HG02763 (cell line): Measurements from ENCODE around the gene MTHFSD.

Experiments
- ATAC-seq: cut with Tn5 transposase; IDR thresholded peaks from one replicate; pipeline ENCODE4 v1.9.1; 2021; ENCODE audit warnings: mild to moderate bottlenecking, moderate library complexity; ENCODE audit not compliant: unreplicated experiment

MTHFSD gene

DNA sequence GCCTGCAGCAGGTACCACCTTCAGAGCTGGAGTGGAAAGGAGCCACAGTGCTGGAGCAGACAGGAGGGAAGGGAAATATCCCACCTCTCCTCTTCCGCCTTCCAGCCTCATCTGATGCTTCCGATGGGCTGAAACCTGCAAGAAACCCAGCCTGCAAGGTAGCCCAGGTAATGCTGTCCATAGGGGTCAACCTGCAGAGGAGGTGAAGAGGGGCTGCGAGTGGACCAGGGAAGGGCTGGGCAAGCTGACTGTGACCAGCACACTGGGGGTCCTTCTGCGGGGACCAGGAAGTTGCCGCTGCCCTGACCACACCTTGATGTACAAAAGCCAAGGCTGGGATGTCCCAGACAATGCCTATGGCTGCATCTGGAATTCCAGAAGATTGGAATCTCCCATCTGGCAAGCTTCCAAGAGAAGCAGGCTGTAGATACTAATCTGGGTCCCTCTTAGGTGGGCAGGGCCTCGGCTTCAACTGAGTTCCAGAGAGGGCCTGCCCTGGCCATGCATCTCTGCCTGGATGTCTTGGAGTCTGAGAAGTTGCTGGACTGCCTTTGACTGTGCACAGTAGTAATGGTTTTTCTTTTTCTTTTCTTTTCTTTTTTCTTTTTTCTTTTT, 29.1 kb upstream of the MTHFSD start:
- no peak for ATAC-seq

GRCh38 chr16:86581458-86581857, 26.4 kb upstream of the MTHFSD start:
- ATAC-seq: no peak

DNA sequence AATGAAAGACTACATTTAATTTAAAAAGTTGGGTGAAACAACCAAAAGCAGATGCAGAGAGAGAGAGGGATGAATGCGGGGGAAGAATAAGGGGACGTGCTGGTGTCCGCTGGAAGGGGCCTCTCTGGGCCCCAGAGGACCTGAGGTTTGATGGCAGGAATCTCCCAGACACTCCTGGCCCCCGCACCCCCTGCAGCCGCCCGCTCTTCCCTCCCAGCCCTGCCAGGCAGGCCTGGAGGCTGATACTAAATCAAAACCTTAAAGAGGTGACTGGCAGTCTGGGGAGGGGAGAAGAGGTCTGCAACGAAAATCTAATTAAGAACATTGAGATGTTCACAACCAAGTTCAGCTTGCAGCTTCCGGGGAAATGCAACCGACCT, 25.7 kb upstream of the MTHFSD start:
- no peak for ATAC-seq

DNA sequence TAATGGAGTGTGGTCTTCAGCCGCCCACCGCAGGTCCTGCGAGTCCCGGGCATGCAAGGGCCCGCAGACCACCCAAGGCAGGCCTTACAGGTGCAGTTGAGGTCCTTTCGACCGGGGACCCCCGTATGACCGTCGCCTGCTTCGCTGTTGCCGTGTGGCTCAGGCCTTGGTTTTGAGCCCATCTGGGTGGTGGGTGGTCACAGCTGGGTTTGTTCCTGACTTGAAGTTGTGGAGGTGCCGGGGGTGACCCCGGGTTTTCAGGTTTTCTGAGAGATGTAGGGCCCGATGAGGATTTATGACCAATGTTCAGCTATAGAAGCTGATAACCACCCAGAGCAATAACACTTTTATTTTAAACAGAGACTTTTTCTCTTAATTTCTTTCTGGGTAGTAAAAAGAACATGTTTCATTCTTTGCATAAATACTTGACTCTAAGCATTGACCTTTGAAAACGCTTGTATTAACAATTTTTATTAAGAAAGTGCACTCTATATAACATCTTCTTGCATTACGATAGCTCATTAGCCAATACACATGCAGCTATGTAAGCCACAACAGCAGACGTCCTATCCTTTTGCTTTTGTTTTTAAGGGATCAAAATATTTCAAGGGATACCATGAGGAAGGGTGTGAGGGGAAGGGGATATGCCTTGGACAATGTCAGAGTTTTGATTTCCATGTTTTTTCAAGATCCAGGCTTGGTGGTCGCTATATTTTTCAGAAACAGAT, 25.2 kb upstream of the MTHFSD start:
- no peak for ATAC-seq

DNA sequence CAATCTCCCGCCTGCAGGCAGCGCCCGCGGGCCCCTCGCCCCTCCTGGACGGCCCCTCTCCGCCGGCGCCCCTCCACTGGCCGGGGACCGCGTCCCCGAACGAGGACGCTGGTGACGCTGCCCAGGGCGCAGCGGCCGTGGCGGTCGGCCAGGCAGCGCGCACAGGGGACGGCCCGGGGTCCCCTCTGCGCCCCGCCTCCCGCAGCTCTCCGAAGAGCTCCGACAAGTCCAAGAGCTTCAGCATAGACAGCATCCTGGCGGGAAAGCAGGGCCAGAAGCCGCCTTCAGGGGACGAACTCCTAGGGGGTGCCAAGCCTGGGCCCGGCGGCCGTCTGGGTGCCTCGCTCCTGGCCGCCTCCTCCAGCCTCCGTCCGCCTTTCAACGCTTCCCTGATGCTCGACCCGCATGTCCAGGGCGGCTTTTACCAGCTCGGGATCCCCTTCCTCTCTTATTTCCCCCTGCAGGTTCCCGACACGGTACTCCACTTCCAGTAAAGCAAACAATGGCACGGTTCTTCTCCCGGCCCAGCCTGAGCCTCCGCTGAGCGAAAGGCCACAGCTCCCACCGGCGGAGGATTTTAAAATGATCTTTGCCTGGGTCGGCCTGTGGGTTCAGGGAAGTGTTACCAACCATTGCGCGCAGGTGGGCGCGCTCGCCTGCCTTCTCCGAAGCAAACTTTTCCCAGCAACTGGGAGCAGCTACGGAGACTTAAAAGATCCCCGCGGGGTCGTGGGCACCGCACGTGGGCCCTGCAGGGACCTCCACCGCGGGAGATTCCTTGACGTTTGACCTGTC, 24.4 kb upstream of the MTHFSD start:
- ATAC-seq: no peak

DNA sequence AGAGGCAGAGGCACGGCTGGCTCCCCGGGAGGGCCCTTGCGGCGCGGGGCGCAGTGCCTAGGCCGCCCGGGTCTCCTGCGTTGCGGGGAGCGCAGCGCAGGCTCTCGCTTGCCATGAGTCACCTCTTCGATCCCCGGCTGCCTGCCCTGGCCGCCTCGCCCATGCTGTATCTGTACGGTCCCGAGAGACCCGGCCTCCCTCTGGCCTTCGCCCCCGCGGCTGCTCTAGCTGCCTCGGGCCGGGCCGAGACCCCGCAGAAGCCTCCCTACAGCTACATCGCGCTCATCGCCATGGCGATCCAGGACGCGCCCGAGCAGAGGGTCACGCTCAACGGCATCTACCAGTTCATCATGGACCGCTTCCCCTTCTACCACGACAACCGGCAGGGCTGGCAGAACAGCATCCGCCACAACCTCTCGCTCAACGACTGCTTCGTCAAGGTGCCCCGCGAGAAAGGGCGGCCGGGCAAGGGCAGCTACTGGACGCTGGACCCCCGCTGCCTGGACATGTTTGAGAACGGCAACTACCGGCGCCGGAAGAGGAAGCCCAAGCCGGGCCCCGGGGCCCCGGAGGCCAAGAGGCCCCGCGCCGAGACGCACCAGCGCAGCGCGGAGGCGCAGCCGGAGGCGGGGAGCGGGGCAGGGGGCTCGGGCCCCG, 23.7 kb upstream of the MTHFSD start:
- no peak for ATAC-seq

- ATAC-seq: no peak
Measured at GRCh38 chr16:86578061-86578599, 23.1 kb upstream of the MTHFSD start, which contains the start of gene FOXL1. Gene FOXL1, plus strand, starts transcription at chr16:86578549. Its CDS starts 175 bp downstream, at chr16:86578724.

GRCh38 chr16:86577314-86577971, 22.4 kb upstream of the MTHFSD start:
- no peak for ATAC-seq

DNA sequence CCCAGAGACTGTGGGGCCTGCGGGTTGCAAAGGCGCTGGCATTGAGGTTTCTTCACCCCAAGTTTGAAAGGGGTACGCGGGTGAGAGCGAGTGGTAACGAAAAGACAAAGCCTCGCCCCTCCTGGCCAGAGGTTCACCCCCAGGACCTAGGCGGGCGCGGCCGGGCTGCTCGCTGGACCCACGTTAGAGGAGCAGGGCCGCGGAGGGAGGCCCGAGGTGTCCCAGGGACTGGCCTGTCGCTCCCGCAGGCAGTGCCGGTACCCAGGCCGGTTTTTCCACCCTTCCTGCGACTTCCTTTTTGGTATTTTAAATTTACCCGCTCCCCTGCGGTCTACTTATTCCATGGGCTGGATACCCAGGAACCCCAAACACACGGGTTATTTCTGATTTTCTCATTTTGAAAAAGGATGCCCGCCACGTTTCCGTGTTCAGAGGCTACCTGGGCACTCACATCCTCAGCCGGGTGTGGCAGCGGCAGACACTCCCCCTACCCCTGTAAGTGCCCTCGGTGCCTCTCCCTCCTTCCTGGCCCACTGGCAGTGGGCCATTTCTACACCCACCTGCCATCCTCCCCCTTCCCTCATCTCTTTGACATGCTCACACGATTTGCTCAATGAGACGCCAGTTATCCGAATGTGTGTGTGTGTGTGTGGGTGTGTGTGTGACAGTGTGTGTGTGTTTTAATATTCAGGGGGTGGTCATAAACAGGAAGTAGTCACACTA, 21.7 kb upstream of the MTHFSD start:
- ATAC-seq: no peak

GRCh38 chr16:86575754-86576557, 20.9 kb upstream of the MTHFSD start:
- ATAC-seq: no peak

GRCh38 chr16:86575095-86575685, 20.2 kb upstream of the MTHFSD start:
- no peak for ATAC-seq

DNA sequence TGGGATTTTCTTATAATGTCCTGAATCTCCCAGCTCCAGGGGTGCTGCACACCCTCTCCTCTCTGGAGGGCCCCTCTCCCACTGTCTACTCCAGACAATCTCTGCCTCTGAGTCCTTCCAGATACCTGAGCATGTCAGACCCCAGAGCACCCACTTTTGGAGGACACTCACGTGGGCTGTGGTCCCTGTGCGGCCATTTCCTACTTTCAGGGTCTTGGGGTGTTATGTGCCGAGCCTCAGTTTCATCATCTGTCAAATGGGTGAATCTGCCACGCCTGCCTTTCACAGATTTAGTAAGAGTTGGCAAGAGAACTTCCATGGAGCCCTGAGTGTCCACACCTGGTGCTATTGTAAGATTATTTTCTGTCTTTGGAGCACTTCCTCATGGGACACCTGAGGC, 19.6 kb upstream of the MTHFSD start:
- no peak for ATAC-seq

GRCh38 chr16:86573646-86574508, 18.8 kb upstream of the MTHFSD start:
- no peak for ATAC-seq

- ATAC-seq: no peak
Measured at GRCh38 chr16:86573215-86573614, 18.2 kb upstream of the MTHFSD start.

DNA sequence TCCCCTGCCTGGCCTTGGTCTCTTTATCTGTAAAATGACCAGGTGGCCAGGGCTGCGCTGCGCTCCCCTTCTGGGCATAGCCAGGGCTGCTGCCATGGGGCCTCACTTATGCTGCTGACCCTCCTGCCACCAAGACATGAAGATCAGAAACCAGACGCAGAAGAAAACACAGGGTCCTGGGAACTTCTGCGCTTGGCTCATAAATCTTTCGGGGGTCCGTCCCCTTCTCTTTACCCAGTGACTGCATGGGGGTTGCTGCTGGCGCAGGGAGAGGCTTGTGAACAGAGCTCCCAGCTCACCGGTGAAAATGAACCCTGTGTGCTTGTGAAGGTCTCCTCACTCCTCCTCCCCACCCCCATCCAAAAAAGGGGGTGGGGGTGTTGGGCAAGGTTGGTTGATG, 17.6 kb upstream of the MTHFSD start:
- no peak for ATAC-seq

GRCh38 chr16:86572041-86572521, 17.0 kb upstream of the MTHFSD start:
- no peak for ATAC-seq

- no peak for ATAC-seq
Measured at GRCh38 chr16:86571530-86571915, 16.5 kb upstream of the MTHFSD start.
